Heart left ventricle (tissue), 16 donors: ENCODE results near the gene THBS1. TPM values are rescaled to one million over a fixed set of nuclear protein-coding genes. Genes with fewer than 3 reads are reported as not detected.

ENCODE experiments used
- ATAC-seq, 4 donors: fragments of 200-7000 bp; cut with Tn5 transposase; one replicate each; pipeline ENCODE4 v1.9.1; 2020 to 2022; ENCODE audit warnings: moderate library complexity in 4 of 4, mild to moderate bottlenecking in 3 of 4, moderate number of reproducible peaks in 1 of 4
- DNase-seq, 5 donors: peaks; one replicate each; pipeline ENCODE4 v3.0.0-alpha.2; 2020
- H3K27ac ChIP-seq, 12 donors: fragments of 200-600 bp; sonication (generic) in 4 of 12; one replicate each; pipeline versions ENCODE4 v1.5.0 to v1.8.0; 2016 to 2022; ENCODE audit warnings: mild to moderate bottlenecking in 2 of 12
- H3K27me3 ChIP-seq, 9 donors: fragments of 200-600 bp; sonication (generic) in 2 of 9; one replicate each; pipeline versions ENCODE4 v1.5.1 to v1.8.0; 2016 to 2022; ENCODE audit warnings: mild to moderate bottlenecking in 3 of 9
- H3K36me3 ChIP-seq, 9 donors: fragments of 200-600 bp; sonication (generic) in 2 of 9; one replicate each; pipeline versions ENCODE4 v1.5.0 to v1.8.0; 2018 to 2022; ENCODE audit warnings: mild to moderate bottlenecking in 2 of 9
- H3K4me1 ChIP-seq, 12 donors: fragments of 200-600 bp; sonication (generic) in 4 of 12; one replicate each; pipeline versions ENCODE4 v1.5.0 to v1.8.0; 2016 to 2022; ENCODE audit warnings: mild to moderate bottlenecking in 3 of 12
- H3K4me3 ChIP-seq, 12 donors: fragments of 200-600 bp; sonication (generic) in 4 of 12; one replicate each; pipeline versions ENCODE4 v1.5.0 to v1.8.0; 2017 to 2022; ENCODE audit warnings: mild to moderate bottlenecking in 9 of 12, moderate library complexity in 4 of 12
- H3K9me3 ChIP-seq, 12 donors: fragments of 200-600 bp; sonication (generic) in 4 of 12; one replicate each; pipeline versions ENCODE4 v1.5.0 to v1.8.0; 2016 to 2022; ENCODE audit warnings: mild to moderate bottlenecking in 1 of 12
- POLR2A ChIP-seq, 2 donors: fragments of 450-650 bp; IDR thresholded peaks; one replicate each; pipeline ENCODE4 v1.6.1; 2017; ENCODE audit warnings: antibody characterized with exemption in 2 of 2, mild to moderate bottlenecking in 2 of 2, moderate library complexity in 2 of 2
- WGBS, 4 donors: extraction: QIAGEN DNeasy Blood & Tissue Kit in 2 of 4; methylation state at CpG; one replicate each; pipeline versions ENCODE4 v1.1.5 to v1.1.7; 2013 to 2018; 5-methylcytosine and 5-hydroxymethylcytosine counted together
- intact Hi-C, 10 donors: fragments of 100-400 bp; cut with DNase I; formaldehyde crosslinking; loops; one replicate each; pipeline versions ENCODE4 v1.11.1 to v1.14.2; 2022
- polyA plus RNA-seq, 2 donors: library from polyadenylated mRNA; stranded (reverse); fragments of 200-250 nt; gene quantifications; one replicate each; pipeline ENCODE4 v1.2.3, GENCODE V29; 2013
- total RNA-seq, 9 donors: library from RNA; depleted of rRNA in 2 of 9; stranded (reverse); fragments of >200 nt in 2 of 9; fragmentation: NEBNext Ultra II Directional in 3 of 9; extraction: Animal tissue kit (Norgen Biotek cat#: 25700) in 3 of 9; gene quantifications; one replicate each; pipeline versions ENCODE4 v1.1.0 to v1.2.4, GENCODE V29; 2016 to 2023
- TF ChIP-seq, protein P1 (sequence below), 12 donors: fragments of 200-600 bp; sonication (generic) in 4 of 12; IDR thresholded peaks; one replicate each; pipeline versions ENCODE4 v1.5.0 to v1.8.0; 2018 to 2022; ENCODE audit warnings: antibody characterized with exemption in 12 of 12, mild to moderate bottlenecking in 5 of 12
- donor health status: ischemic (EF 13 %, LVEDD 7.1; RV severe dilation, severe dysfunction).
- donor health status: healthy with polysubstance abuse.
- donor health status: DM: no; HTN: yes; CAD: no.
- donor health status: DM: no; HTN: no; CAD: no.
- donor health status: ischemic (EF 25% LVEDD 6.9; RV normal size, moderate dysfunction).
- donor health status: ischemic (EF 25% LVEDD 5.7; RV mildly dilated, moderate dysfunction).
- donor health status: healthy.
- donor health status: DM: yes; HTN: yes; CAD: no.
- donor health status: ischemic (EF 35%, LVEDD 5.7; RV mildly dilated, moderate dysfunction).
- donor health status: nonischemic (EF 11% LVEDD 7.7; RV severe dilation, severe dysfunction).
- donor health status: DM: yes; HTN: yes; CAD: no.
- donor health status: PGD.
- donor health status: ischemic (EF 29% LVEDD 5.4; RV normal size, mild dysfunction).
- donor health status: nonischemic (EF 23%, LVEDD 6.1; RV moderate dilation, normal function).

Gene THBS1
- total and polyA plus RNA-seq, 11 donors, result 8.5 to 573 (median 160) TPM

DNA sequence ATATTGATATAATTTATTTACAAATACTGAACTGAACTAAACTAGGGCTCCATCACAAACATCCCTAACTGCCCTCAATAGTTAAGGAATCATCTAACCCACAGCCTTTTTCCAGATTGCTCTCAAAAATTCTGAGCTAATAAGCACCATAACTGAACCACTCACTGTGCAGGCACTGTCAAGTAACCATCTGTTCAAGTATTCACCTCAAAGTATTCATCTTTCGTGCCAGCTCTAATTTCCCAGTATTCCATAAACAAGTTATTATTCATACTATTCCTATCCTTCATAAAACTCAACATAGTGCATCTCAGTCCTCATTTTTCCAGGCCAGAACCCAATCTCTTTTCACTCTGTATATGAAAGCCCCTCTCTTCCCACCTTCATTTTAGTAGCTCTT is 41.1 kb downstream of the THBS1 start:
- DNase-seq (no peak), ATAC-seq (no peak)
- H3K4me3 ChIP-seq, result no peak overlapping the region
- H3K36me3 ChIP-seq, result no peaks in the 10 kb centered on the region
- TF ChIP-seq POLR2A (IDR thresholded peaks at IDR 0.05), result no peak
- TF ChIP-seq, protein P1, sequence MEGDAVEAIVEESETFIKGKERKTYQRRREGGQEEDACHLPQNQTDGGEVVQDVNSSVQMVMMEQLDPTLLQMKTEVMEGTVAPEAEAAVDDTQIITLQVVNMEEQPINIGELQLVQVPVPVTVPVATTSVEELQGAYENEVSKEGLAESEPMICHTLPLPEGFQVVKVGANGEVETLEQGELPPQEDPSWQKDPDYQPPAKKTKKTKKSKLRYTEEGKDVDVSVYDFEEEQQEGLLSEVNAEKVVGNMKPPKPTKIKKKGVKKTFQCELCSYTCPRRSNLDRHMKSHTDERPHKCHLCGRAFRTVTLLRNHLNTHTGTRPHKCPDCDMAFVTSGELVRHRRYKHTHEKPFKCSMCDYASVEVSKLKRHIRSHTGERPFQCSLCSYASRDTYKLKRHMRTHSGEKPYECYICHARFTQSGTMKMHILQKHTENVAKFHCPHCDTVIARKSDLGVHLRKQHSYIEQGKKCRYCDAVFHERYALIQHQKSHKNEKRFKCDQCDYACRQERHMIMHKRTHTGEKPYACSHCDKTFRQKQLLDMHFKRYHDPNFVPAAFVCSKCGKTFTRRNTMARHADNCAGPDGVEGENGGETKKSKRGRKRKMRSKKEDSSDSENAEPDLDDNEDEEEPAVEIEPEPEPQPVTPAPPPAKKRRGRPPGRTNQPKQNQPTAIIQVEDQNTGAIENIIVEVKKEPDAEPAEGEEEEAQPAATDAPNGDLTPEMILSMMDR (IDR thresholded peaks at IDR 0.05), result no peak
- no peak overlapping the region for H3K27ac ChIP-seq
- intact Hi-C loops, result no loop called here
- 61 to 84% (median 74%) methylated on average over 1 of the region's 1 CpG for WGBS, 4 donors
- no peaks in the 10 kb centered on the region for H3K27me3 ChIP-seq
- peaks cover 3 to 49% (median 25%) of the 10 kb centered on the region in 12 donors for H3K4me1 ChIP-seq
- no peaks in the 10 kb centered on the region for H3K9me3 ChIP-seq

GRCh38 chr15:39622660-39623516 is 42.0 kb downstream of the THBS1 start:
- peaks cover 3 to 58% (median 30%) of the 10 kb centered on the region in 12 donors for H3K4me1 ChIP-seq
- WGBS, 4 donors, result 86 to 93% (median 91%) methylated on average over 6 of the region's 6 CpGs
- ATAC-seq (no peak), DNase-seq (no peak)
- H3K4me3 ChIP-seq, result no peak overlapping the region
- peak overlapping the region in 1 of 12 donors; percentile 86 for H3K27ac ChIP-seq
- no peaks in the 10 kb centered on the region for H3K27me3 ChIP-seq
- TF ChIP-seq, protein P1 (IDR thresholded peaks at IDR 0.05), result no peak
- no peak for TF ChIP-seq POLR2A (IDR thresholded peaks at IDR 0.05)
- intact Hi-C loops, result no loop called here
- H3K9me3 ChIP-seq, result no peaks in the 10 kb centered on the region
- no peaks in the 10 kb centered on the region for H3K36me3 ChIP-seq

- intact Hi-C loops, result no loop called here
- ATAC-seq (no peak), DNase-seq (no peak)
- Histone ChIP-seq H3K4me1 (peaks cover 3 to 60% (median 35%) of the 10 kb centered on the region in 12 donors), H3K9me3 (no peaks in the 10 kb centered on the region), H3K36me3 (no peaks in the 10 kb centered on the region), H3K27ac (peak overlapping the region in 4 of 12 donors; percentile 73 to 87 (median 82)), H3K27me3 (no peaks in the 10 kb centered on the region), H3K4me3 (no peak overlapping the region)
- WGBS, 4 donors, result 77 to 91% (median 86%) methylated on average over 4 of the region's 4 CpGs
- TF ChIP-seq POLR2A (IDR thresholded peaks at IDR 0.05), result no peak
- TF ChIP-seq, protein P1 (IDR thresholded peaks at IDR 0.05), result no peak
Measured at GRCh38 chr15:39623529-39623931, 42.7 kb downstream of the THBS1 start.

DNA sequence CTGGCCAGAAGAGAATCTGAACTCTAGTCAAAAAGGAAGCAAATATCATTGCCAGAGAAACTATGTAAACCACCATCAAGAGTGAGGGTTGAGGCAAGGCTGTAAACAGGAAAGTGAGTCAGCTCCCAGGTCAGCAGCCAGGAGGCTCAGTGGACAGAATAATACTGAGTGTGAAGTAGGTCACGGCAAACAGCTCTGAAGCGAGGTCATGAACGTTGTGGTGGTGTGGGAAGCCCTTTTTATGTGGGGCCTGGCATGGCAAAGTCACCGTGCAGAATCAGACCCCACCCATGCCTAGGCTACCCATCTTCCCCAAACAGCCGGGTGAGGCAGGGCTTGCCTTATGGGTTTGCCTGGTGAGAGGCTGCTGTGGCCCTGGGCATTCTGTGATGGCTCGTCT is 43.9 kb downstream of the THBS1 start:
- TF ChIP-seq POLR2A (IDR thresholded peaks at IDR 0.05), result no peak
- TF ChIP-seq, protein P1 (IDR thresholded peaks at IDR 0.05), result peak in 2 of 12 donors; percentile 8 to 28
- ATAC-seq, result peak; percentile 37 to 81 (median 77)
- DNase-seq, result peak in 4 of 5 donors; percentile 62 to 72 (median 68)
- Histone ChIP-seq H3K9me3 (no peaks in the 10 kb centered on the region), H3K27me3 (no peaks in the 10 kb centered on the region), H3K36me3 (no peaks in the 10 kb centered on the region), H3K4me1 (peaks cover 3 to 73% (median 47%) of the 10 kb centered on the region in 12 donors), H3K4me3 (no peak overlapping the region), H3K27ac (peak overlapping the region; percentile 19 to 95 (median 66))
- 48 to 62% (median 54%) methylated on average over 6 of the region's 6 CpGs for WGBS, 4 donors
- intact Hi-C loops, result loop anchor here in 1 of 10 donors (5.0 kb wide), 1 partner anchor 57 kb away; no protein-coding TSS in a partner anchor
